NCI-H2227 (cell line): Measurements from ENCODE around the gene ARHGAP19.

ENCODE experiments used
- DNase-seq: peaks from one replicate; lab custom pipeline; 2025; ENCODE audit not compliant: unreplicated experiment; lab: John Stamatoyannopoulos, UW

ARHGAP19 gene

GRCh38 chr10:97230146-97230545 lies 62.3 kb downstream of the ARHGAP19 start:
- no peak for DNase-seq

GRCh38 chr10:97229322-97230015 lies 63.0 kb downstream of the ARHGAP19 start:
- no peak for DNase-seq

- DNase-seq, result no peak
These were observed 63.7 kb downstream of the ARHGAP19 start for GRCh38 chr10:97228775-97229157.

- no peak for DNase-seq
These were observed 64.2 kb downstream of the ARHGAP19 start for GRCh38 chr10:97228130-97228774.

- DNase-seq, result no peak
These were observed 66.0 kb downstream of the ARHGAP19 start for GRCh38 chr10:97226398-97226797.

DNA sequence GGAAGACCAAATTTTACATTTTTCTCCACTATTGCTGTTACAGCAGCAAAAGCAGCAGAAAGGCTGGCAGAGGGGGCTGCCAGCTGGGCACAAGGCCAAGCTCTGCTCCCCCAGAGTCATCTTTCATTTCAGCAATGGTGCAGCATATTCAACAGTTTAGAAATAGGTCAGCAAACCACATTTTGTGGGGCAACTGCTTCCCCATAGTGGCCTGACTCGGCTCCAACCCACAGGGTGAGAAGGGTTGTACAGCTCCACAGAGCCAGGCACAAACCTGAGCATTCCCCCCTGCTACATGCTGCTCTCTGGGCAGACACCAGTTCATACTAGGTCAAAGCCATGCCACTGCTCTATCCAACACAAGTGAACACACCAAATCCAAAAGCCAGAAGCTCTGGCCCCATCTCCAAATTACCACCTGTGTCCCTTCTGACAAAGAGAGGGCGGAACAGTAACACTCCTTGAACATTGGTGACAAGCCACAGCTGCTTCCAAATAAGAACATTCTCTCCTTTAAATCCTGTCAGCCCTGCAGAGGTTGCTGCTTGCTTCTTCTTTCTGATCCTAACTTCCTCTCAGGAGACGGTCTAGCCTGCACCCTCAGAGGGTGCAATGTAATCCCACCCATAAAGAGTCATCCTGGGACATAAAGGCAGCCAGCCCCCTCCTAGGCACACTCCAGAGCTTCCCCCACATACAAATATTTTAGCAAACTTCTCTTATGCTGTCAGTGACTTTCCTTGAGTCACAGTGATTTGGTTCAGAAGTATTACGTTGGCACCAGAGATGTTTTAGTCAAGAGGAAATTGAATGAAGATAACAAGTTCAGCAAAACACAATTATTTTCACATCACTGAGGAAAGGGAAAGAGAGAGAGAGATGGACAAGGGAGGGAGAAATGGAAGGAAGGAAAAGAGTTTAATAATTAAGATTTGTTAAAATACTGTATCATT lies 67.7 kb downstream of the ARHGAP19 start:
- DNase-seq, result no peak

DNA sequence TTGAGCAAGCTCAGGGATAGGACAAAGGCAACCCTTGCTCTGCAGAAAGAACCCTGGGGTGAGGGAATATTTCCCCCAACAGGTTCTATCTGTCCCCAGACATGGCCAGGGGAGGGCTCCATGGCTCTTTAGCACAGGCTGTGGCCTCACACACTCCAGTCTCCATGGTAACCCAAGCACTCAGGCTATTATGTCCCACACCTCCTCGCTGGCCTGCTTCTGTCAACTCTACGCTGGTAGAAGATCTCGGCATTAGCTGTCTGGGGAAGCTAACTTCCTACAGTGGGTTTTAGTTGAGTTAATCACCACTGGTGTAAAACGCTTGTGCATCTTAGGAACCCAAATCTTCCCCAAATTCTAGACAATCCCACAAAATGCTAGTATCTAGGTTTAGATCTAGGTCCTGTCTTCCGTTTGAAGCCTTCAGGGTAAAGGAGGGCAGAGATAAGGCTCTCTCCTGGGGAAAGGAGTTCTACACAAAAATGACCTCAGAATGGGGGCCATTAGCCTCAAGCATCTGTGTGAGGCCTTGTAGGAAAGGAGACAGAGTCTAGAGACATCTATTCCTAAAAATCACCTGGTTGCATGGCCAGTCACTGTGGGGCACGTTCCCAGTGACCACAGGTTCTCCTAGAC lies 70.0 kb downstream of the ARHGAP19 start:
- peak; percentile 81 for DNase-seq

DNA sequence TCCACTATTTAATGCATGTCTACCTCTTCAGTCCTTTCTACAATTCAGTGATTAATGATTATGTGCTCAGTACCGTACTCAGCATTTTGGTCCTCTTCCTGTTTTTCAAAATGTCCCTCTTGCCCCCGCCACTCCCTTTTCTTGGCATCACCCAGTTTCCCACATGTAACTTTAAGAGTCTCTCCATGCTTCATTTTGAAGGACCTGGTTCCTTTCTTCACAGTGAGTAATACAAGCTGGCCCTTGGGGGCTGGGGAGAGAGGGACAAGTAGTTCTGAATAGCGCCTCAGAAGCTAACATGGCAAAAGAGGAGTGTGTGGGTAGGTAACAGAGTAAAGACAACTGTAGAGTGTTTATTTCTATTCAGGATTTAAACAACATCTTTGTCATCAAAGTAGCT lies 72.1 kb downstream of the ARHGAP19 start:
- DNase-seq, result no peak

GRCh38 chr10:97217299-97217698 lies 75.1 kb downstream of the ARHGAP19 start:
- no peak for DNase-seq

DNA sequence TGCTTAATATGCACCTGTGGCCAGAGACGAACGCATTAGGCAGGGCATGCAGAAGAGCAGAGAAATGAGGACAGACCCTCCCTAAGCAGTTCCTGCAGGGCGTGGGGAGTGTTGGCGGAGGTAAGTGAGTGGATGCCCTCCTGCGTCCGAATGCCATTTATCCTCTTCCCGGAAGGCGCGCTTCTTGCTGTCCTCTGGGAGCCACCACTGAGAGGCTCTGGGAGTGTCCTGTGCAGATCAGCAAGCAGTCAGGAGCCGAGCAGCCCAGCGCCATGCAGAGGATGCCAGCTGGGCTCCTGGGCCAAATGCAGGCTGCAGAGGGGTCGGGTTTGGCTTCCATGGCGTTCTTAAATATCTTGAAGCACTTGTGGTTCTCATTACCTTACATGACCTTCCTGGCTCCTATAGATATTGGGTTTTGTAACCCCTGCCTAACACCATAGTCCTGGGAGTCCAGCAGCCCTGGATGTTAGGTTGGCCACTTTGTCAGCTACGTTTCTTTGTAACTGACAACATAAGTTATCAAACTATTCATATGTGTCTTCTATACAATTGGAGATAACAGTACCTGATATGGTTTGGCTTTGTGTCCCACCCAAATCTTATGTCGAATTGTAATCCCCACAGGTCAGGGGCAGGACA lies 76.7 kb downstream of the ARHGAP19 start:
- DNase-seq, result no peak

DNA sequence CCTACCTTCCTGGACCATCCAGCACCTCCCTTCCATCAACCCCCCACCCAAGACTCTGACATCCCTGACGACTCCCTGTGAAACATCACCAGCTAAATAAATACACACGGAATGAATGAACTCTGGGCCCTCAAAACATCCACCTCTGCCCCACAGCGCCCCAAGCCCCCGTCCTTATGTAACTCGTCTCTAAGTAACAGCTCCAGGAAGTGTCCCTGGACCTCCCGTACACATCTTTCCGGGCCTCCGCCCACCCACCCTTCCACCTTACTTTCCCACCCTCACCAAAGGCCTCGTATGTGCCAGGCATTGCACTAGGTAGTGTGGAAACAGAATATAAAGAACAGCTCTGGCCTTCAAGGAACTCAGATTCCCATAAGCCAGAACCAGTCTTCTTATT lies 79.0 kb downstream of the ARHGAP19 start:
- no peak for DNase-seq

GRCh38 chr10:97211229-97211628 lies 81.2 kb downstream of the ARHGAP19 start:
- no peak for DNase-seq

DNA sequence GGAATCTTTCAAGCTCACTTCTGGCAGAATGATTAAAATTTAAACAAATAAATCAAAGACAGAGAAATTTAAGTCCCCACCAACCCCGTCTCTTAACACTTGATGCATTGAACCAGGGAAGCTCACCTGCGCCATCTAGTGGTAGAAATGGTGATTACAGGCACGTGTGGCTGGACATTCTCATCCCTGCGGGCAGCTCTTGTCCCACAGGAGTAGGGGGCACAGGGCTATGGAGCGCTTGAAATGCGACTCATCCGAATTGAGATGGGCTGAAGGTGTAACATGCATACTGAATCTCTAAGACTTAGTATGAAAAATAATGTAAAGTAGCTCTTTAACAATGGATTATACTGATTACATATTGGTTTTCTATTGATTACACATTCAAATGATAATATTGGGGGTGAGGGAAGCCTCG lies 81.9 kb downstream of the ARHGAP19 start:
- DNase-seq, result peak; percentile 75

GRCh38 chr10:97207756-97208346 lies 84.6 kb downstream of the ARHGAP19 start:
- no peak for DNase-seq

- DNase-seq, result no peak
These were observed 85.3 kb downstream of the ARHGAP19 start for GRCh38 chr10:97207131-97207530.

DNA sequence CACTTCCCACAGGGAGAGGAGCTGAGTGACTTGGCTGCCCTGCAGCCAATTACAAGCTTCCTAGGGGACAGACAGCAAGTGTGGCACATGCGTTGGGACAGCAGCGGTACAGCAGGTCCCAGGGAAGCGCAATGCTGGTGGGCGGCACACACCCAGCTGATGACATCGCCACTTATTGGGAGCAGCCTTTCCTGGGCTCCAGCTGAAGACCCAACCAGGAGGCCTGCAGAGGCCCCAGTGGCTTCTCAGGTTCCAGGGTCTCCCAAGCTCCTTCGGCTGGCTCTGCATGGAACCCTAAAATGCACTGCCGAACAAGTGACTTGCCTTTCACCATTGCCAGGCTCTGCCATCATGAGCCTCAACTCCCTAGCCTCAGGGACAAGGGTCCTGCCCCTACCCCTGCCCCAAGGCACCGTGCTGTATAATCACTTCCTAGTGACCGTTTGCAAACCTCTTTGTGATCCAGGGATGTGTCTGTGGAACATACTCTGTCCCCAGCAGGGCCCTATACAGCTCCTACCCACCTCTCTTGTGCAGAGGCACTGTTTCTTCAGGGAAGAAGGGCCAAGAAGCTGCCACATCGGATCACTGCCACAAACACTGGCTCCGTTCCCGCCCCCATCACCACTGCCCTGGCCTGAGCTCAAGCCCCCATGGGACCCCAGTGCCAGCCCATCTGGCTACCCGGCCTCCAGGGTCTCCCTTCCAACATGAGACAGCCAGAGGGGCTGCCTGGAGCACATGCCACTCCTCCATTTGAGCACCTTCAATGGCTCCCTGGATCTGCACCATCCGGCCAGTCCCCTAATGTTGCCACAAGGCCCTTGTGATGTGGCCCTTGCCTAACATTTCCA lies 87.4 kb downstream of the ARHGAP19 start:
- DNase-seq, result no peak

GRCh38 chr10:97203220-97203619 lies 89.2 kb downstream of the ARHGAP19 start:
- no peak for DNase-seq

DNA sequence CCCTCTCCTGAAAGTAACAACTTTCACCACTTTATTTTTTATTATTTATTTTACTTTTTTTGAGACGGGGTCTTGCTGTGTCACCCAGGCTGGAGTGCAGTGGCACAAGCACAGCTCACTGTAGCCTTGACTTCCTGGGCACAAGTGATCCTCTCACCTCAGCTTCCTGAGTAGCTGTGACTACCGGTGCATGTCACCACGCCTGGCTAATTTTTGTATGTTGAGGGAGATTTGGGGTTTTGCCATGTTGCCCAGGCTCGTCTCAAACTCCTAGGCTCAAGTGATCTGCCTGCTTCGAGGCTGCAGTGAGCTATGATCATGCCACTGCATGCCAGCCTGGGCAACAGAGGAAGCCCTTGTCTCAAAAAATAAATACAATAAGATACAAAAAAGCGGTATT lies 91.8 kb downstream of the ARHGAP19 start:
- no peak for DNase-seq

DNA sequence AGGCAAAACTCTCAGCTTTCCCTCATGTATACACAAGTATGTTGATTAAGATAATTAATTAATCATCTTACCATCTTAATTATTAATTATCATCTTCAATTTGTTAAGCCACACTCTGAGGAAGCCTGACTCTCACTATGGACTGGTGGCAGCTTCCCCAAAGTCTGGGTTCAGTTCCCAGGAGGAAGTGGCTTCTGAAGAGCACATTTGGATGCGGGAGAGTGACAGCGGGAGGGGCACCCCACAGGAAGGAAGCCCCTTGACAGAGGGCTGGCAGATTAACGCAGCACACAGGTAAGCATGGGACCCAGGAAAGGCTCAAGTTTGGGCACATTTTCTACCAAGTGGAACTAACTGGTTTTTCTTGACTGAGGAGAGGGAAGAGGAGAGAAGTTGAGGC lies 93.3 kb downstream of the ARHGAP19 start:
- DNase-seq, result no peak
